K562 (cell line): Measurements from ENCODE around the gene EFR3B.

Source experiments
- ATF1 ChIP-seq, 2 experiments: fragments of 450-650 bp in 1 of 2; IDR thresholded peaks; 2 replicates each; pipeline ENCODE4 v1.6.1; 2016; ENCODE audit warnings: missing compliant biosample characterization in 1 of 2, missing genetic modification characterization in 1 of 2
- MTA1 ChIP-seq: fragments of 450-650 bp; IDR thresholded peaks from 2 replicates; pipeline ENCODE4 v1.6.1; 2017; ENCODE audit warnings: borderline replicate concordance
- POLR2A ChIP-seq: fragments of 450-650 bp; conservative IDR thresholded peaks from 2 replicates; pipeline ENCODE4 v1.6.1; 2016
- RFX7 ChIP-seq: fragments of 250-450 bp; sonication (Bioruptor Pico); IDR thresholded peaks from 2 replicates; pipeline ENCODE4 v1.5.1; 2021; ENCODE audit warnings: mild to moderate bottlenecking
- U2AF1 ChIP-seq: fragments of 200-400 bp; formaldehyde crosslinking; optimal IDR thresholded peaks from 2 replicates; pipeline ENCODE3; 2017; ENCODE audit warnings: mild to moderate bottlenecking, low read depth, low read length, moderate library complexity
- ZNF57 ChIP-seq: fragments of 450-650 bp; formaldehyde crosslinking; IDR thresholded peaks from 2 replicates; pipeline ENCODE4 v1.4.0; 2020; ENCODE audit warnings: mild to moderate bottlenecking, moderate library complexity
- TF ChIP-seq, protein P1 (sequence below): sonication (generic); formaldehyde crosslinking; IDR thresholded peaks from 2 replicates; pipeline ENCODE4 v1.8.0; 2022; ENCODE audit warnings: missing genetic modification reagents, mild to moderate bottlenecking, borderline replicate concordance
- TF ChIP-seq, protein P2 (sequence below), 3 experiments: IDR thresholded peaks in 2 of 3; conservative IDR thresholded peaks in 1 of 3; 2 replicates each; pipeline ENCODE4 v1.5.1; 2011 to 2012; ENCODE audit warnings: low read length in 3 of 3, mild to moderate bottlenecking in 3 of 3, control low read depth in 2 of 3, improper control_type of control experiment in 1 of 3, inconsistent platforms in 1 of 3, low read depth in 1 of 3, mixed read lengths in 1 of 3, moderate library complexity in 1 of 3; ENCODE audit not compliant: insufficient read depth in 2 of 3

DNA sequence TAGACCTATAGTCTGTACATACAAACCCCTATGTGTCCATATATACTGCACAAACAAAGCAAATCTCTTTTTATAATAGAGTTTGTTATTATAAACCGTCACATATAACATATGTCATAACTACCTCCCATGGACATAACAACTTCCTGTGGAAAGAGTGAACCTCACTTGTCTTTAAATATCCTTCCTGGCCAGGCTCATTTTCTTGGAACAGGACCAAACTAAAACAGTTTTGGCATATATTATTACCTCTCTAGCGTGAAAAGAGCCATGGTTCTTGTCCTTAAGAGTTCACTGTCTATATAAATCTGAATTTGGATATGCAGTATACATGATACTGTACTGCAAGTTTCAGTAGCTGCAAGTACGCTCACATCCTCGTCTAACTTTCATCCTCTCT, 41.8 kb upstream of the EFR3B start:
- TF ChIP-seq, protein P1, sequence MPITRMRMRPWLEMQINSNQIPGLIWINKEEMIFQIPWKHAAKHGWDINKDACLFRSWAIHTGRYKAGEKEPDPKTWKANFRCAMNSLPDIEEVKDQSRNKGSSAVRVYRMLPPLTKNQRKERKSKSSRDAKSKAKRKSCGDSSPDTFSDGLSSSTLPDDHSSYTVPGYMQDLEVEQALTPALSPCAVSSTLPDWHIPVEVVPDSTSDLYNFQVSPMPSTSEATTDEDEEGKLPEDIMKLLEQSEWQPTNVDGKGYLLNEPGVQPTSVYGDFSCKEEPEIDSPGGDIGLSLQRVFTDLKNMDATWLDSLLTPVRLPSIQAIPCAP (CRISPR knock-in tag): no peak
- TF ChIP-seq ZNF57 (no peak), RFX7 (CRISPR knock-in tag) (no peak), MTA1 (no peak), POLR2A (no peak), U2AF1 (no peak), ATF1 (CRISPR knock-in tag; IDR thresholded peaks at IDR 0.05) (no peak), ATF1 (tag; IDR thresholded peaks at IDR 0.05) (no peak)
- TF ChIP-seq, protein P2, sequence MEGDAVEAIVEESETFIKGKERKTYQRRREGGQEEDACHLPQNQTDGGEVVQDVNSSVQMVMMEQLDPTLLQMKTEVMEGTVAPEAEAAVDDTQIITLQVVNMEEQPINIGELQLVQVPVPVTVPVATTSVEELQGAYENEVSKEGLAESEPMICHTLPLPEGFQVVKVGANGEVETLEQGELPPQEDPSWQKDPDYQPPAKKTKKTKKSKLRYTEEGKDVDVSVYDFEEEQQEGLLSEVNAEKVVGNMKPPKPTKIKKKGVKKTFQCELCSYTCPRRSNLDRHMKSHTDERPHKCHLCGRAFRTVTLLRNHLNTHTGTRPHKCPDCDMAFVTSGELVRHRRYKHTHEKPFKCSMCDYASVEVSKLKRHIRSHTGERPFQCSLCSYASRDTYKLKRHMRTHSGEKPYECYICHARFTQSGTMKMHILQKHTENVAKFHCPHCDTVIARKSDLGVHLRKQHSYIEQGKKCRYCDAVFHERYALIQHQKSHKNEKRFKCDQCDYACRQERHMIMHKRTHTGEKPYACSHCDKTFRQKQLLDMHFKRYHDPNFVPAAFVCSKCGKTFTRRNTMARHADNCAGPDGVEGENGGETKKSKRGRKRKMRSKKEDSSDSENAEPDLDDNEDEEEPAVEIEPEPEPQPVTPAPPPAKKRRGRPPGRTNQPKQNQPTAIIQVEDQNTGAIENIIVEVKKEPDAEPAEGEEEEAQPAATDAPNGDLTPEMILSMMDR (IDR thresholded peaks at IDR 0.05 in 2 of 3, conservative IDR thresholded peaks at IDR 0.05 in 1 of 3; ENCODE audit: insufficient read depth in 2 of 3, low read depth in 1 of 3, low read length in 3 of 3): no peak
